ENCODE measurements around the gene SHCBP1L. TPM values are rescaled to one million over a fixed set of nuclear protein-coding genes. Genes with fewer than 3 reads are reported as not detected.

Gene SHCBP1L
- total RNA-seq, 1 donor from 2014 or later, result not detected

Other genes with a start within 250 kb of the SHCBP1L start
- gene NPL, start 163.4 kb downstream of the SHCBP1L start, total RNA-seq, result 1.8 and 2.7 TPM in 2 replicates
- gene DHX9, start 113.8 kb downstream of the SHCBP1L start, total RNA-seq, result 83.4 and 107 TPM in 2 replicates
- gene LAMC1, start 70.3 kb upstream of the SHCBP1L start, total RNA-seq, result 629 and 1,032 TPM in 2 replicates
- gene LAMC2, start 233.1 kb upstream of the SHCBP1L start, total RNA-seq, result 132 and 173 TPM in 2 replicates